ENCODE measurements around the gene ACOT7.

ACOT7 gene

DNA sequence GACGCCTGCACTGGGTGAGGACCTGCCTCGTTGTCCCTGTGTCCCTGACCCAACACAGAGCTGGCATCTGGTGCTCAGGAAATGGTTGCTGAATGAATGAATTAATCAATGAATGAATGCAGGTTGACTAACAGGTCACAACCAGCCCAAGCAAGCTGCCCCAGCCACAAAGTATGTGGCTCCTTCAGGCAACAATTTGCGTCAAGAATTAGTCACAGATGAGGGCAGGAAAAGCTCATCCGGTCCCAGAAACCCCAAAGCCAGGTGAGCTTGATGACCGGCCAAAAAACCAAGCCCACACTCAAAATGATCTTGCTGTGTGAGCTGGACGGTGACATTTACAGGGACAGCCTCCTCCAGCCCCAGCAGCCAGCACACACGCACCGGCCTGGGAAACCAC is 92.0 kb downstream of the ACOT7 start:
- no peaks in the 10 kb centered on the region for H3F3A ChIP-seq (ENCODE audit: insufficient read depth)
- H3K4me2 ChIP-seq (ENCODE audit: low read depth, low read length, poor library complexity, severe bottlenecking), result no peak overlapping the region
- no peaks in the 10 kb centered on the region for H3K9me2 ChIP-seq (replicated peaks; ENCODE audit: insufficient read depth, low read length)
- no peak overlapping the region for H3K9ac ChIP-seq (ENCODE audit: low read length)
- H3K27me3 ChIP-seq (ENCODE audit: low read length), result no peaks in the 10 kb centered on the region
- no peaks in the 10 kb centered on the region for H4K20me1 ChIP-seq (ENCODE audit: low read depth, low read length)
- no peak for TF ChIP-seq EZH2phosphoT487 (conservative IDR thresholded peaks at IDR 0.05; ENCODE audit: low read length)
- no peak for TF ChIP-seq CTCF (IDR thresholded peaks at IDR 0.05; ENCODE audit: insufficient read depth, low read length, poor library complexity, severe bottlenecking)
- no peak overlapping the region for H3K27ac ChIP-seq (ENCODE audit: low read depth, low read length)
- no peaks in the 10 kb centered on the region for H3K36me3 ChIP-seq (ENCODE audit: low read length)
- H3K9me3 ChIP-seq (ENCODE audit: insufficient read depth, low read length), result no peaks in the 10 kb centered on the region
- no peak overlapping the region for H3K4me3 ChIP-seq (ENCODE audit: insufficient read depth, low read length, poor library complexity, severe bottlenecking)
- H3K79me2 ChIP-seq (ENCODE audit: insufficient read depth, low read length), result no peaks in the 10 kb centered on the region
- H2AFZ ChIP-seq (ENCODE audit: low read depth, low read length, severe bottlenecking), result no peak overlapping the region

DNA sequence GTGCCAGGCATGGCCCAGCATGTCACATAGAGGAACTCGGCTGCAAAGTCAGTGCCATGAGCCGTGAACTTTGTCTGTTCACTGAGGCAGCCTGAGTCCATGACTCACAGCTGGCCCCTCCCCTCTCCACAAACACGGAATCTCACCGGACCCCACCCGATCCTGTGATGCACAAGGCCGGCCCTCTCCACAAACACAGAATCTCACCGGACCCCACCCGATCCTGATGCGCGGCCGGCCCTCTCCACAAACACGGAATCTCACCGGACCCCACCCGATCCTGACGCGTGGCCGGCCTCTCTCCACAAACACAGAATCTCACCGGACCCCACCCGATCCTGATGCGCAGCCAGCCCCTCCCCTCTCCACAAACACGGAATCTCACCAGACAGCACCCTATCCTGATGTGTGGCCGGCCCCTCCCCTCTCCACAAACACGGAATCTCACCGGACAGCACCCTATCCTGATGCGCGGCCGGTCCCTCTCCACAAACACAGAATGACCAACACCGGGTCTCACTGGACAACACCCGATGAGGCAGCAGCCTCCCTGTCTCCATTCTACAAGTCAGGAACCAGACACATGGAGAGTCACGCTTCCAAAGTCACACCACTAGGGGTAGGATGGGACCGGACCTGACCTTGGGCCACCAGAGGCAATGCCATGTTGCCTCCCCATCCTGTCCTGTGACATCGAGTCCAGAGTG is 93.1 kb downstream of the ACOT7 start:
- Histone ChIP-seq H4K20me1 (ENCODE audit: low read depth, low read length) (no peaks in the 10 kb centered on the region), H2AFZ (ENCODE audit: low read depth, low read length, severe bottlenecking) (no peak overlapping the region), H3K4me3 (ENCODE audit: insufficient read depth, low read length, poor library complexity, severe bottlenecking) (no peak overlapping the region), H3K9me3 (ENCODE audit: insufficient read depth, low read length) (no peaks in the 10 kb centered on the region), H3K36me3 (ENCODE audit: low read length) (no peaks in the 10 kb centered on the region), H3K9ac (ENCODE audit: low read length) (no peak overlapping the region), H3K27ac (ENCODE audit: low read depth, low read length) (no peak overlapping the region), H3K4me2 (ENCODE audit: low read depth, low read length, poor library complexity, severe bottlenecking) (no peak overlapping the region), H3K9me2 (replicated peaks; ENCODE audit: insufficient read depth, low read length) (no peaks in the 10 kb centered on the region), H3K27me3 (ENCODE audit: low read length) (no peaks in the 10 kb centered on the region), H3F3A (ENCODE audit: insufficient read depth) (no peaks in the 10 kb centered on the region), H3K79me2 (ENCODE audit: insufficient read depth, low read length) (no peaks in the 10 kb centered on the region)
- TF ChIP-seq CTCF (IDR thresholded peaks at IDR 0.05; ENCODE audit: insufficient read depth, low read length, poor library complexity, severe bottlenecking) (no peak), EZH2phosphoT487 (conservative IDR thresholded peaks at IDR 0.05; ENCODE audit: low read length) (no peak)

DNA sequence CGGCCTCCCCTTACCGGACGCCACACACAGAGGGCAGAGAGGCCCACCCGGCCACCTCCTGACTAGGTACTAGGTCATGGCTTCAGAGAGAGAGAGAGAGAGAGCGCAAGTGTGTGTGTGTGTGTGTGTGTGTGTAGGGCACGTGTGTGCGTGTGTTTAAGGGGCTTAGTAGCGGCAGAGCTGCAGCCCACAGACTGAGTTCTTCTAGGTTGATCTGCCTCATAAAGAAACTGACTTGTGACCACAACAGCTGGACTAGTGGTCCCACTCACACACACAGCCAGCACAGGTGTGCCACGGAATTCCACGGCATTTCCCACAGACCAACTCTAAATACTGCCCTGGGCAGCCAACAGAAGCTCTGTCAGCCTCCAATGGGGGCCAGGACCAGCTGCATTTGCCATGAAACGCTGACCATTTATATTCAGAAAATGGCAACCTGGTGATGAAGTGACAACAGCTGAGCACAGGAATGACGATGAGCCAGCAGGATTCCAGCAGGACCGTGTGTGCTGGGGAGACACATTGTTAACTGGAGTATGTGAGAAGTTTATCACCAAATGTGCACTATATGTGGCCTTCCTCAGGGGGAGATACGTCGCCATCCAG is 93.9 kb downstream of the ACOT7 start:
- Histone ChIP-seq H3K27ac (ENCODE audit: low read depth, low read length) (no peak overlapping the region), H3K9ac (ENCODE audit: low read length) (no peak overlapping the region), H3K9me3 (ENCODE audit: insufficient read depth, low read length) (no peaks in the 10 kb centered on the region), H3K4me3 (ENCODE audit: insufficient read depth, low read length, poor library complexity, severe bottlenecking) (no peak overlapping the region), H3K27me3 (ENCODE audit: low read length) (no peaks in the 10 kb centered on the region), H3K4me2 (ENCODE audit: low read depth, low read length, poor library complexity, severe bottlenecking) (no peak overlapping the region), H3K9me2 (replicated peaks; ENCODE audit: insufficient read depth, low read length) (no peaks in the 10 kb centered on the region), H2AFZ (ENCODE audit: low read depth, low read length, severe bottlenecking) (no peak overlapping the region), H3K79me2 (ENCODE audit: insufficient read depth, low read length) (no peaks in the 10 kb centered on the region), H3F3A (ENCODE audit: insufficient read depth) (no peaks in the 10 kb centered on the region), H3K36me3 (ENCODE audit: low read length) (no peaks in the 10 kb centered on the region), H4K20me1 (ENCODE audit: low read depth, low read length) (no peaks in the 10 kb centered on the region)
- no peak for TF ChIP-seq CTCF (IDR thresholded peaks at IDR 0.05; ENCODE audit: insufficient read depth, low read length, poor library complexity, severe bottlenecking)
- TF ChIP-seq EZH2phosphoT487 (conservative IDR thresholded peaks at IDR 0.05; ENCODE audit: low read length), result no peak

Measured in SU-DHL-6 (cell line).